ENCODE results near the gene VPS37C. TPM values are rescaled to one million over a fixed set of nuclear protein-coding genes. Genes with fewer than 3 reads are reported as not detected.

VPS37C gene
- total RNA-seq, 4 donors from 2014 or later = 8.6 to 23.3 (median 20.5) TPM

DNA sequence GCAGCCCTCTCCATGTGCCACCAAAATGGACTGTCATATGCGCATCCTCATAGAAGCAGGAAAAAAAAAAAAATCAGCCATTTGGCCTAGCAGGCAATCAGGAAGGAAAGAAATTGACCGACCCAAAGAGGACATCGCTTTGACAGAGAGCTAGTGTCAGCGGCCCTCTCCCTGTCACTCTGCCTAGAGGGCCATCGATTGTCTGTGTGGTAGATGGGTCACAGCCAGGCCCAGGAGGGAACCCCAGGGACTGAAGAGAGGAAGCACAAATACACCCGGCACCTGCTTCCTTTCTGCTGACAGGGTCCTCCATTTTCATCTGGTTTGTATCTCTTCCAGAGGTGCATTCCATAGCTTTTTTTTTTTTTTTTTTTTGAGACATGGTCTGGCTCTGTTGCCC lies 21.8 kb downstream of the VPS37C start:
- intact Hi-C loops (cut with DNase I; ENCODE audit: low total_unique reads) (no loop called here), in situ Hi-C loops (cut with MboI; ENCODE audit: low pct_ligation_motif_present in 1 of 4, low pct_unique_long_range_greater_than_20kb in 1 of 4, low sequenced_read_pairs in 3 of 4) (loop anchor here in 1 of 4 donors (25.0 kb wide), 1 partner anchor 302 kb away; the partner anchor contains the start of gene CCDC86)
- no peak overlapping the region for H3K27ac ChIP-seq
- TF ChIP-seq EP300 (IDR thresholded peaks at IDR 0.05; ENCODE audit: low read depth) (no peak), POLR2A (IDR thresholded peaks at IDR 0.05) (no peak)
- DNase-seq = no peak
- H3K36me3 ChIP-seq = peaks cover 0 to 13% (median 5%) of the 10 kb centered on the region in 4 donors
- 77 to 88% methylated on average over 3 to 6 of the region's 6 CpGs for WGBS, 2 donors (ENCODE audit: low coverage in 1 of 2)
- H3K9me3 ChIP-seq = no peaks in the 10 kb centered on the region
- H3K4me1 ChIP-seq = peaks cover 0 to 36% (median 23%) of the 10 kb centered on the region in 4 donors
- no peaks in the 10 kb centered on the region for H3K27me3 ChIP-seq
- no peak overlapping the region for H3K4me3 ChIP-seq

DNA sequence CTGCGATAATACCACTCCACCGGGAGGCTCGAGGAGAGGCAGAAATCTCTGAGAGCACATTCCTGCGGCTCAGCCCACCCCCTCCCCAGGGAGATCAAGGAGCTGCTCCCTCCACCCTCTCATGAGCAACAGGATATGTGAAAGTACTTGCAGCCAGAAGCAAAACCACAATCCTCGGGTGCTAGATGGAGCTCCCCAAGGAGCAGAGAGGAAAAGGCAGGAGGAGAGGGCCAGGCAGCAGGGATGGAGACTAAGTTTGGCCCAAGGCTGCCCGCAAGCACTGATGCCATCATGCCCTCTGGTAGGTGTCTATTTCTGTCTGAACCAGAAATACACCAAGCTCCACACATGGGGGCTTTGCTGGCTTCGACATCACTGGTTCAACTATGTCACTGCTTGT lies 22.3 kb downstream of the VPS37C start:
- in situ Hi-C loops (cut with MboI; ENCODE audit: low pct_ligation_motif_present in 1 of 4, low pct_unique_long_range_greater_than_20kb in 1 of 4, low sequenced_read_pairs in 3 of 4) (loop anchor here in 1 of 4 donors (25.0 kb wide), 1 partner anchor 302 kb away; the partner anchor contains the start of gene CCDC86), intact Hi-C loops (cut with DNase I; ENCODE audit: low total_unique reads) (no loop called here)
- peaks cover 0 to 13% (median 5%) of the 10 kb centered on the region in 4 donors for H3K36me3 ChIP-seq
- 69% methylated on average over 7 of the region's 7 CpGs; no CpG with 5 or more reads in 1 of the 2 donors for WGBS, 2 donors (ENCODE audit: low coverage in 1 of 2)
- H3K27me3 ChIP-seq = no peaks in the 10 kb centered on the region
- no peaks in the 10 kb centered on the region for H3K9me3 ChIP-seq
- DNase-seq = no peak
- peaks cover 0 to 36% (median 23%) of the 10 kb centered on the region in 4 donors for H3K4me1 ChIP-seq
- H3K27ac ChIP-seq = no peak overlapping the region
- TF ChIP-seq POLR2A (IDR thresholded peaks at IDR 0.05) (no peak), EP300 (IDR thresholded peaks at IDR 0.05; ENCODE audit: low read depth) (no peak), POLR2AphosphoS5 (IDR thresholded peaks at IDR 0.05) (no peak)
- TF ChIP-seq, protein P1, sequence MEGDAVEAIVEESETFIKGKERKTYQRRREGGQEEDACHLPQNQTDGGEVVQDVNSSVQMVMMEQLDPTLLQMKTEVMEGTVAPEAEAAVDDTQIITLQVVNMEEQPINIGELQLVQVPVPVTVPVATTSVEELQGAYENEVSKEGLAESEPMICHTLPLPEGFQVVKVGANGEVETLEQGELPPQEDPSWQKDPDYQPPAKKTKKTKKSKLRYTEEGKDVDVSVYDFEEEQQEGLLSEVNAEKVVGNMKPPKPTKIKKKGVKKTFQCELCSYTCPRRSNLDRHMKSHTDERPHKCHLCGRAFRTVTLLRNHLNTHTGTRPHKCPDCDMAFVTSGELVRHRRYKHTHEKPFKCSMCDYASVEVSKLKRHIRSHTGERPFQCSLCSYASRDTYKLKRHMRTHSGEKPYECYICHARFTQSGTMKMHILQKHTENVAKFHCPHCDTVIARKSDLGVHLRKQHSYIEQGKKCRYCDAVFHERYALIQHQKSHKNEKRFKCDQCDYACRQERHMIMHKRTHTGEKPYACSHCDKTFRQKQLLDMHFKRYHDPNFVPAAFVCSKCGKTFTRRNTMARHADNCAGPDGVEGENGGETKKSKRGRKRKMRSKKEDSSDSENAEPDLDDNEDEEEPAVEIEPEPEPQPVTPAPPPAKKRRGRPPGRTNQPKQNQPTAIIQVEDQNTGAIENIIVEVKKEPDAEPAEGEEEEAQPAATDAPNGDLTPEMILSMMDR (IDR thresholded peaks at IDR 0.05) = no peak
- no peak overlapping the region for H3K4me3 ChIP-seq

DNA sequence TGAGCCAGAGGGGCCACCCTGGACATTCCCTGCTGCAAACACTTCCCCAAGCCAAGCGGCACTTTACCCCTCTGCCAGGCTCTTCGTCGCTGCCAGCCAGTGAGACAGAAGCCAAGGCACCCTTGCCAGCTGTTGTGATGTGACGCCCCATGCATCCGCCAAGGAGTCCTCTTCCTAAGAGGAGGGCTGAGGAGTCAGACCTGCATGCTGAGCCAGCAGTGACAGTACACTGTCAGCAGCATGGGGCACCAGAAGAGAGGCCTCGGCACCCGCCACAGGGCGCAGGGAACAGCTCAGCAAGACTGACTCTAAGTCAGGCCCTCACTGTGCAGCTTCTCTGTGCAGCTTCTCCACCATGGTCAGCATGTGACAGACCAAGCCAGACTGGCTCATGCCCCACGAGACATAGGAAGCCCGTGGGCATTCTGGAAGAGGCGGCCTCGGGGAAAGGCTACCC lies 26.4 kb downstream of the VPS37C start:
- WGBS, 2 donors (ENCODE audit: low coverage in 1 of 2) = 72 to 93% methylated on average over 2 to 12 of the region's 12 CpGs
- H3K27ac ChIP-seq = no peak overlapping the region
- TF ChIP-seq, protein P1 (IDR thresholded peaks at IDR 0.05) = no peak
- TF ChIP-seq POLR2AphosphoS5 (IDR thresholded peaks at IDR 0.05) (no peak), POLR2A (IDR thresholded peaks at IDR 0.05) (no peak)
- intact Hi-C loops (cut with DNase I; ENCODE audit: low total_unique reads) = no loop called here
- peaks cover 3 to 19% (median 6%) of the 10 kb centered on the region in 4 donors for H3K4me1 ChIP-seq
- no peak overlapping the region for H3K4me3 ChIP-seq
- no peaks in the 10 kb centered on the region for H3K9me3 ChIP-seq
- no peak for DNase-seq
- H3K27me3 ChIP-seq = no peaks in the 10 kb centered on the region
- H3K36me3 ChIP-seq = peaks cover 0 to 13% (median 5%) of the 10 kb centered on the region in 4 donors
- in situ Hi-C loops (cut with MboI; ENCODE audit: low pct_ligation_motif_present in 1 of 4, low pct_unique_long_range_greater_than_20kb in 1 of 4, low sequenced_read_pairs in 3 of 4) = loop anchor here in 1 of 4 donors (25.0 kb wide), 1 partner anchor 298 kb away; the partner anchor contains the start of gene CCDC86

DNA sequence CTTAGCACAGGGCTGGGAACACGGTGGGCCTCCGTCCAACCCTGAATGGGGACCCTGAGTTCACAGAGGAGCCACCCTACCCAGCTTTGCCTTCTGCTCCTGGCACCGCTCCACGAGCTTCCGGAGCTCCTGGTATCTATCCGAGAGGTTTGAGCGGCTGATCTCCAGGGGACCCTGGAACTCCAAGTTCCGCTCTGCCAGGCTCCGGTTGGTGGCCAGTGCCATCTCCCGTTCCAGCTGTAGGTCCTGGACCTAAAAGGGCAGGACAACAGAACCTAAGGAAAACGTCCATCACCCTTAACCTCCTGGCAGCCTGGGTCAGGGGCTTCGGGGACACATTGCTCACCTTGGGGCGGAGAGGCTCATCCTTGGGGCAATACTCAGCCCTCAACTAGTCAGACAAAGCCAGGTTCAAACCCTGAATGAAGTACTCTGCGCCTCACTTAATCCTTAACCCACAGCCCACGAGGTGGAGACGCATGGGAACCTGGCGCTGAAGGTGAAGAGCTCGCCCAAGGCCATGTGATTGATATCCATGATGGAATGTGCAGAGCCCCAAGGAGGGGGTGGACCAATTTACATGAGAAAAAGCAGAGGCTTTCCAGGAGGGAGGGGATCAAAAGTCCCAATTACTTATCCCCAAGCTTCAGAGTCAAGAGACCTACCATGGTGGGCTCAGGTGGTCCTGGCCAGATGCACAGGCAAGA lies 27.1 kb downstream of the VPS37C start:
- intact Hi-C loops (cut with DNase I; ENCODE audit: low total_unique reads) (no loop called here), in situ Hi-C loops (cut with MboI; ENCODE audit: low pct_ligation_motif_present in 1 of 4, low pct_unique_long_range_greater_than_20kb in 1 of 4, low sequenced_read_pairs in 3 of 4) (loop anchor here in 1 of 4 donors (25.0 kb wide), 1 partner anchor 297 kb away; the partner anchor contains the start of gene CCDC86)
- no peaks in the 10 kb centered on the region for H3K9me3 ChIP-seq
- TF ChIP-seq POLR2AphosphoS5 (IDR thresholded peaks at IDR 0.05) (no peak), EP300 (IDR thresholded peaks at IDR 0.05; ENCODE audit: low read depth) (no peak), POLR2A (IDR thresholded peaks at IDR 0.05) (no peak)
- TF ChIP-seq, protein P1 (IDR thresholded peaks at IDR 0.05) = no peak
- H3K4me1 ChIP-seq = peaks cover 3 to 17% (median 6%) of the 10 kb centered on the region in 4 donors
- H3K27ac ChIP-seq = no peak overlapping the region
- DNase-seq = no peak
- no peaks in the 10 kb centered on the region for H3K27me3 ChIP-seq
- 92% methylated on average over 18 of the region's 18 CpGs; no CpG with 5 or more reads in 1 of the 2 donors for WGBS, 2 donors (ENCODE audit: low coverage in 1 of 2)
- H3K4me3 ChIP-seq = no peak overlapping the region
- peaks cover 0 to 13% (median 5%) of the 10 kb centered on the region in 4 donors for H3K36me3 ChIP-seq

Measured in transverse colon (tissue), 4 donors.